Tongue (tissue), 2 donors: ENCODE results near the gene DSG3. TPM values are rescaled to one million over a fixed set of nuclear protein-coding genes. Genes with fewer than 3 reads are reported as not detected.

ENCODE experiments used
- DNase-seq: peaks from one replicate; pipeline ENCODE4 v3.0.0-alpha.2; 2015
- total RNA-seq: library from RNA; depleted of rRNA; stranded (reverse); fragments of >200 nt; gene quantifications from one replicate; pipeline ENCODE4 v1.2.3, GENCODE V29; 2014

DSG3 gene
- total RNA-seq: 32.3 TPM

DNA sequence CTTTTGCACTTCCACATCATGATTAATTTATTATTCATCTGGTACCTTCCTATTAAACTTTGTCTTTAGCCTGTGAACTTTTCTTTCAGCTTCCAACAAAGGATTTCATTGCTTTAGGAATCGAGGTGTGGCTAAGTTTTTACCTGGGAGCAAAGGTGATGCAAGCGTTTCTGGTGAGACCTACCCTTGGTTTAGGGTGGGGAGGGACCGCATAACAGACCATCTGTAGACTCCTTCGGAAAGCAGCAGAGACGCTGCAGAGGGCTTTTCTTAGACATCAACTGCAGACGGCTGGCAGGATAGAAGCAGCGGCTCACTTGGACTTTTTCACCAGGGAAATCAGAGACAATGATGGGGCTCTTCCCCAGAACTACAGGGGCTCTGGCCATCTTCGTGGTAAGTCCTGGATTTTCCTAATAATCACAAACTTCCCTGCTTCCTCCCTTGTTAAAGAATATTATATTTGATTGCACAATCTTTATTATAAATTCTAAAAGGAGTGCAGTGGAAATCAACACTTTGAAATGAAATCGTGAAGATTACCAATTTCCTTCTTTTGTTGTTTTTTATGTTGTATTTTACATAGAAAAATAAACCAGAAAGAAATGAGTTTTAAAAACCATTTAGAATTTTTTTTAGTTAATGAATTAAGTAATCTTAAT, at the start of gene DSG3:
TSS of gene DSG3 (plus strand) at position 212 of the 662 bp plus-strand sequence. CDS start at position 349, 137 bp downstream.
- DNase-seq: no peak

GRCh38 chr18:31398191-31398590, 49.4 kb upstream of the DSG3 start:
- no peak for DNase-seq

DNA sequence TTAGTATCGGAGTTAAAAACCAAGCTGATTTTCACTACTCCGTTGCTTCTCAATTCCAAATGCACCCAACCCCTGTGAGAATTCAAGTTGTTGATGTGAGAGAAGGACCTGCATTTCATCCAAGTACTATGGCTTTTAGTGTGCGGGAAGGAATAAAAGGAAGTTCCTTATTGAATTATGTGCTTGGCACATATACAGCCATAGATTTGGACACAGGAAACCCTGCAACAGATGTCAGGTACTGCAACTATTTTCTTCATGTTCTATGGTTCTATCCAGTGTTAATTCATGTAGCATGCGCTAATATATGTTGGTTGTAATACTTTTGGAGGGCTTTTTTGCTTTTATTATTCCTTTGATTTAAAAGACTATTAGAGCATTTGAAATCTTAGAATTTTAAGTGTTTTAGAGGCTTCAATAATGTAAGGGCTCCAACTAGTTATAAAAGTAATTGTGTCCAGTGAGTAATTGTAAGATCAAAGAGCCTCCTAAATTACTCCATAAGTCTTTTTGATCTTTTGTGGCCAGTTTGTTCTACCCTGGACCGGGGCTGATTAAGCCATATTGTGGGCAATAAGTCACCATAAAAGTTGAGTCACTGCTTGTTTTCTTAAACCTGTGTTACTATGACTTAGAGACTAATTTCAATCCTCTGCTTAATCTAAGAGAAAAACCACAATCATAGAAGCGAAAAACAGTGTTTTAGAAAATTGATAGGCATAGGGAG, 48.1 kb upstream of the DSG3 start:
- DNase-seq: peak; percentile 17

GRCh38 chr18:31401156-31402025, 46.1 kb upstream of the DSG3 start:
- no peak for DNase-seq

DNA sequence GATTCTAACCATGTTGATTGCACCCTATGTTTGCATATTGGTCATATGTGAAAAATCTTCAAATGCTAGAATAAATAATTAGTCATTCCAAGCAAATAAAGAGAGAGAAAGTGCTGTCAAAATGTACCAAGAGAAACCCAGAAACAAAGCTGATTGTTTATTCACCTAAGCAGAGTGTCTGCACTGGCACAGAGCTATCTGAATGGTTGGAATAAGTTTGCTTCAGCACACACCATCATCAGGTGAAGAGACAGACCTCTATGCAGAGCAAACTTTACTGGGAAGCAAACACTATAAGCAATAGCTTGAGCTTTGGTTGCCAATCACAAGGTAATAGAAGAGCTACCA, 45.5 kb upstream of the DSG3 start:
- no peak for DNase-seq

GRCh38 chr18:31403409-31403808, 44.1 kb upstream of the DSG3 start:
- DNase-seq: no peak

- DNase-seq: no peak
Observed at GRCh38 chr18:31407649-31408048, 39.9 kb upstream of the DSG3 start.

DNA sequence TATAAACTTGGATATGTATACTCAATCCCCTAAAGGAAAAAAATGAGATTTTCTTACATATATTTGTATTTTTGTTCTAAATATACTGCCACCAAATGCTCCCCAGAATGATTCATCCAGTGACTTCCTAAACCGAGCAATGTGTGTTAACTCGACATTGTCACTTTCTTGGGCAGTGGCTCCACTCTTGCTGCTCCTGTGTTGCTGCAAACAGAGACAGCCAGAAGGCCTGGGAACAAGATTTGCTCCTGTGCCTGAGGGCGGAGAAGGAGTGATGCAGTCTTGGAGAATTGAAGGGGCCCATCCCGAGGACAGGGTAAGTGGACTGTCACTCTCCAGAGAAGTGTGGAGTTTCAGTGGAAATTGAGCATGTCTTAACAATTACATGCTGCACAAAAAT, 38.3 kb upstream of the DSG3 start:
- no peak for DNase-seq

DNA sequence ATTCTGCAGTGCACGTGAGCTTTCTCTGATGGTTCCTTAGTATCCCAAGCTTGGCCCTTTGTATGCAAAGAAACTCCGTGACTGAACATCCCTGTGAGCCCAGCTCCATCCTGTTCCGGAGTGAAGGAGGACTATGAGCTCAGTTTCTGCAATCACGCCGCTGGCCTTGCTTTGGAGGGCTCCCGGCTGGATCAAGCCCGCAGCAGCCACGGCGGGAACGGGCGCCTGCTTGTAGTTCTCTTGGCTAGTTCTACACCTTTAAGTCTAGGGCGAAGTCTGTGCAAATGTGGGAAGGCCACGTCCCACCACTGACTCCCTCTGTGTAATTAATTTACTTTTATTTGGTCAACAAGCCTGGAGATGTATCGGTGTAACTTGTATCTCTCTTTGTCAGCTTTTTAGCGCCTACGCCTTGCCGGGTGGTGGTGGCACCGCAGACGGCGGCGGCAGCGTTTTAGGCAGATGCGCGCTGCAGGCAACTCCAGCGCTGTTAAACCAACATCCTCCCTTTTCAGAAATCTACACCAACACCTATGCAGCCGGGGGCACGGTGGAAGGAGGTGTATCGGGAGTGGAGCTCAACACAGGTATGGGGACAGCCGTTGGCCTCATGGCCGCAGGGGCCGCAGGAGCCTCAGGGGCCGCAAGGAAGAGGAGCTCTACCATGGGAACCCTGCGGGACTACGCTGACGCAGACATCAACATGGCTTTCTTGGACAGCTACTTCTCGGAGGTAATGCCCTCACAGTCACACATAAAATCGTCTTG, 36.6 kb upstream of the DSG3 start:
- DNase-seq: no peak

DNA sequence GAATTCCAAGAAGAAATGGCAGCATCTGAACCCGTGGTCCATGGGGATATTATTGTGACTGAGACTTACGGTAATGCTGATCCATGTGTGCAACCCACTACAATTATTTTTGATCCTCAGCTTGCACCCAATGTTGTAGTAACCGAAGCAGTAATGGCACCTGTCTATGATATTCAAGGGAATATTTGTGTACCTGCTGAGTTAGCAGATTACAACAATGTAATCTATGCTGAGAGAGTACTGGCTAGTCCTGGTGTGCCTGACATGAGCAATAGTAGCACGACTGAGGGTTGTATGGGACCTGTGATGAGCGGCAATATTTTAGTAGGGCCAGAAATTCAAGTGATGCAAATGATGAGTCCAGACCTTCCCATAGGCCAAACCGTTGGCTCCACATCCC, 34.4 kb upstream of the DSG3 start:
- DNase-seq: no peak

GRCh38 chr18:31417850-31418249, 29.7 kb upstream of the DSG3 start:
- no peak for DNase-seq

DNA sequence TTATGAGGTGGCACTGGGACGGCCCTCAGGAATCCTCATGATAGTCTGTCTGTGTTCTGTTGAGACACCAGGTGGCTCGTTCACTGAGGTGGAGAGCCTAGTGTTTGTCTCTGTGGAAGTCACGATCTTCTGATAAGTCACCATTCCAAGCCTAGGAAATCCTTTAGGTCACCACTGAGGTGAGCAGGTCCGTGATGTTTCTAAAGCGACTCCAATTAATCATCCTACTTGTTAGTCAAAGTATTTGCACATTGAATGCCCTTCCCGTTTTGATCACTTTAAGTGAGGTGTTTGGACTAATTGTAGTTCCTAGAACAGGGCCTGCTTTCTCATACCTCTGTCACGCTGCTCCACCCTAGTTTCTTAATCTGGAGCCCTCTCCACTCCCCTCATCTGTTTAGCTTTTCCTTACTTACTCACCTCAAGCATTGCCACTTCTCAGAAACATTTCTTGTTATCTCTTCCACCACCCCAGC, 28.0 kb upstream of the DSG3 start:
- DNase-seq: no peak

GRCh38 chr18:31420032-31420431, 27.5 kb upstream of the DSG3 start:
- no peak for DNase-seq

DNA sequence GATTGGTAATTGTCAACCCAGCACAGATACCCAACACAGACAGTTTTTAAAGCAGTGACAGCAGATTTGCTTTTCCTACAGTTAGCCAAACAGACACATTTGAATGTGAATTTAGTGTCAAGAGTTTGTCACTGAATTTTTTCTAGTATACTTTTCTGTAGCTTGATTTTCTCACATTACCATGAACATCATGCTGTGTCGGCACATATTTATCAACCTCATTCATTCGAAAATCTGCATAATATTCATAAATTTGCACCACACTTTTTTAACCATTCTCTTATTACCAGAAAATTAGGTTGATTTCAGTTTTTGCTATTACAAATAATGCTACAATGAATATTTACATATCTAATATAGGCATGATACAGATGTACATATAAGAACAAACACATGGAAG, 27.0 kb upstream of the DSG3 start:
- DNase-seq: no peak

DNA sequence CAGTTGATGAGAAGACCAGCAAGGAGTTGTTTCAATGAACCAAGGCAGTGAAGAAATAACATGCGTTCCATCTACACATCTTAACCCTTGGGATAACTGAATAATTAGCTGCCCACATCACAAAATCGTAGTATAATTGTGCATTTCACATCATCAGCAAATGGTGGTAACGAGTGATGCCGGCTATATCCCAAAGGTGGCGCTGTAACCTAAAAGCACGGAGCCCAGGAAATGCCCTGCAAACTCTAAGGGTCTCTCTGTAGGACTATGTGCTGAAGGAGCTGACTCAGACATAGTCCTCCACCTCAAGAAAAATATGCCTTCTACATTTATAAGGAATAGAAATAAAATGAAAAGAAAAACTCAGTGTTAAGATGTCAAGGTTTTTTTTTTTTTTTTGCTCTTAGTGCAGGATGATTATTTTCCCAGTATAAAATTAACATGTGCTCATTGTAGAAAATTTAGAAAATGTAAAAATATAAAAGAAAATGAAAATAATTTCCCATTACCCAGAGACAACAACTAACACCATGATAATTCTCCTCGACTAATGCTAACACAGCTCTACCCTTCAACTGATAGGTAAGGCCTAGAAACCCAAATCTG, 23.1 kb upstream of the DSG3 start:
- DNase-seq: no peak

GRCh38 chr18:31426021-31426420, 21.5 kb upstream of the DSG3 start:
- DNase-seq: no peak

DNA sequence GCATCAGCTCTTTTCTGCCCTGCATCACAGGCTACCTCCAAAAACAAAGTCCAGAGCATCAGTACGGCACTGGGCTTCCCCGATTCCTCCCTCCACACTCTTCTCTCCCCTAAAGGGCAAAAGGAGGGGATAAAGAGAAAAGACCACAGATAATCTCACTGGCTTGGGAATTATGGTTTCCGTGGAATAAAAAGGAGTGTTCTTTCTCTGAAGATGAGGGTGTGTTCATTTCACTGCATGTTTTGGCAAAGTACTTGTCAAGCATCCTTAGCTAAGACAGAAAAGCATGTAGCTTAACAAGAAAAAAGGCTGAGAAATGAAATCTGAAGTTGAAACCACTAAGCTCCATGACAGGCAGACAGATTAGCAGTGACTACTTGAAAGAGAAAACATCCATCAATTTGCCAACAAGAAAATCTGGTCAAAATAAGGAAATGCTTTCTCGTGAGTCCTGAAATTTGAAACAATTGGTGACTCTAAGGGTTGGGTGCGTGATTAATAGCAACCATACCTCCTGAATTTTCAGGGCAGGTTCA, 20.6 kb upstream of the DSG3 start:
- DNase-seq: no peak

GRCh38 chr18:31428211-31428610, 19.3 kb upstream of the DSG3 start:
- DNase-seq: no peak

GRCh38 chr18:31429623-31430022, 17.9 kb upstream of the DSG3 start:
- no peak for DNase-seq

GRCh38 chr18:31430072-31430471, 17.5 kb upstream of the DSG3 start:
- DNase-seq: no peak

DNA sequence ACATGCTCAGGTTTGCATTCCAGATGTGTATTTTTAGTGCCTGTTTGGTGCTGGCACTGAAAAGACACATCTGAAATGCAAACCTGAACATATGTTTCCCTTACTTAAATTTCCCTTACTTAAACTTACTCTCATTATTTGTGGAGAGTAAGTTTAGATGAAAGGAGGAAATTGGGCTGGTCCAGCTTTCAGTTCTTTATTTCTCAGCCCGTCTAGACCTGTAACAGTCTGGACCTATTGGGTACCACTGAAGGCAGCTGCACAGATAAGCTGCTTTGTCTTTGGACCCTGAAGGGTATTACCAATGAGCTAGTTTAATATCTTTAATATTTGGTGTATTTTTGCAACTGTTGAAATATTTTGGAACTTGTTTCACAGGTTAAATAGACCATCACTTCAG, 17.0 kb upstream of the DSG3 start:
- no peak for DNase-seq

DNA sequence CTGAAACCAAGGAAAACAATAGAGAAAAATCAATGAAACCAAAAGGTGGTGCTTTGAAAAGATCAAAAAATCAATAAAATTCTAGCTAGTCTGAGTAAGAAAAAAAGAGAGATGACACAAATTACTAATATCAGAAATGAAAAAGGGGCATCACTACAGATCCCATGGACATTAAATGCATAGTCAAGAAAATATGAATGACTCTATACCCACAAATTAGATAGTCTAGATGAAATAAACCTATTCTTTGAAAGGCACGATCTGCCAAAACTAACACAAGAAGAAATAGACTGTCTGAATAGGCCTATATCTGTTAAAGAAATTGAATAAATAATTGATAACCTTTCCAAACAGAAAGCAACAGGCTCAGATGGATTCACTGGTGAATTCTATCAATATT, 15.2 kb upstream of the DSG3 start:
- DNase-seq: no peak
